HEK293 (cell line): ENCODE results near the gene TBX4.

Source experiments
- CTCF ChIA-PET: fragments of 350-600 bp; formaldehyde crosslinking; extraction: SDS; loops from one replicate; lab custom pipeline; 2021; ENCODE audit warnings: antibody characterized with exemption; lab: Yijun Ruan, JAX
- POLR2A ChIA-PET: fragments of 300-600 bp; formaldehyde crosslinking; extraction: SDS; loops from one replicate; lab custom pipeline; 2020; ENCODE audit warnings: antibody characterized with exemption, inconsistent platforms; lab: Yijun Ruan, JAX
- H3K27ac ChIP-seq: fragments of 200-500 bp; sonication (Bioruptor generic); 2 replicates; pipeline ENCODE4 v1.5.1; 2014; ENCODE audit warnings: low read depth, low read length, control low read depth, inconsistent platforms; ENCODE audit errors: extremely low read depth
- H3K36me3 ChIP-seq, 2 experiments: fragments of 200-500 bp in 1 of 2; sonication (Bioruptor generic) in 1 of 2; 1 replicate in 1 of 2; 2 replicates in 1 of 2; pipeline ENCODE4 v1.5.1; 2014 to 2017; ENCODE audit warnings: inconsistent platforms in 2 of 2, low read length in 2 of 2; ENCODE audit not compliant: control insufficient read depth in 2 of 2, insufficient read depth in 1 of 2
- H3K4me1 ChIP-seq: fragments of 200-500 bp; sonication (Bioruptor generic); 2 replicates; pipeline ENCODE4 v1.5.1; 2014; ENCODE audit warnings: mild to moderate bottlenecking, low read length, inconsistent platforms; ENCODE audit not compliant: control insufficient read depth, insufficient read depth
- H3K4me3 ChIP-seq: 2 replicates; pipeline ENCODE4 v1.5.1; 2011; ENCODE audit warnings: low read depth, mild to moderate bottlenecking, control low read depth, low read length, moderate library complexity
- H3K9me3 ChIP-seq: fragments of 200-500 bp; sonication (Bioruptor generic); 2 replicates; pipeline ENCODE4 v1.5.1; 2014; ENCODE audit warnings: low read depth, low read length, inconsistent platforms; ENCODE audit not compliant: control insufficient read depth, insufficient read depth
- ATF2 ChIP-seq: fragments of 450-650 bp; formaldehyde crosslinking; IDR thresholded peaks from 2 replicates; pipeline ENCODE4 v1.5.1; 2016; ENCODE audit warnings: missing biosample characterization, missing genetic modification characterization, low read depth
- GLI2 ChIP-seq: fragments of 450-650 bp; formaldehyde crosslinking; IDR thresholded peaks from 2 replicates; pipeline ENCODE4; 2017; ENCODE audit warnings: missing biosample characterization, missing genetic modification characterization, low read depth, borderline replicate concordance
- REPIN1 ChIP-seq: fragments of 450-650 bp; formaldehyde crosslinking; IDR thresholded peaks from 2 replicates; pipeline ENCODE4 v1.5.1; 2017; ENCODE audit warnings: missing biosample characterization, missing genetic modification characterization, low read depth
- SP7 ChIP-seq: fragments of 450-650 bp; formaldehyde crosslinking; IDR thresholded peaks from 2 replicates; pipeline ENCODE4 v1.5.1; 2016; ENCODE audit warnings: missing biosample characterization, missing genetic modification characterization
- ZBTB1 ChIP-seq: fragments of 450-650 bp; formaldehyde crosslinking; IDR thresholded peaks from 2 replicates; pipeline ENCODE4 v1.5.1; 2016; ENCODE audit warnings: missing biosample characterization, missing genetic modification characterization
- ZIC2 ChIP-seq: fragments of 450-650 bp; formaldehyde crosslinking; IDR thresholded peaks from 2 replicates; pipeline ENCODE4 v1.5.1; 2016; ENCODE audit warnings: missing biosample characterization, missing genetic modification characterization
- ZNF121 ChIP-seq: fragments of 450-650 bp; formaldehyde crosslinking; IDR thresholded peaks from 2 replicates; pipeline ENCODE4 v1.5.1; 2016; ENCODE audit warnings: missing biosample characterization, missing genetic modification characterization
- ZNF169 ChIP-seq: fragments of 450-650 bp; formaldehyde crosslinking; IDR thresholded peaks from 2 replicates; pipeline ENCODE4 v1.5.1; 2016; ENCODE audit warnings: missing biosample characterization, missing genetic modification characterization
- ZNF37A ChIP-seq: fragments of 450-650 bp; IDR thresholded peaks from 2 replicates; pipeline ENCODE4 v1.5.1; 2018; ENCODE audit warnings: missing biosample characterization, missing genetic modification characterization
- ZNF398 ChIP-seq: fragments of 450-650 bp; formaldehyde crosslinking; IDR thresholded peaks from 2 replicates; pipeline ENCODE4 v1.5.1; 2017; ENCODE audit warnings: missing biosample characterization, missing genetic modification characterization
- ZNF404 ChIP-seq: fragments of 450-650 bp; formaldehyde crosslinking; IDR thresholded peaks from 2 replicates; pipeline ENCODE4 v1.5.1; 2017; ENCODE audit warnings: missing biosample characterization, missing genetic modification characterization
- ZNF530 ChIP-seq: fragments of 450-650 bp; formaldehyde crosslinking; IDR thresholded peaks from 2 replicates; pipeline ENCODE4 v1.5.1; 2016; ENCODE audit warnings: low read depth, missing biosample characterization, missing genetic modification characterization
- ZNF629 ChIP-seq: fragments of 450-650 bp; formaldehyde crosslinking; IDR thresholded peaks from 2 replicates; pipeline ENCODE4 v1.5.1; 2017; ENCODE audit warnings: missing biosample characterization, missing genetic modification characterization
- ZNF654 ChIP-seq: fragments of 450-650 bp; formaldehyde crosslinking; IDR thresholded peaks from 2 replicates; pipeline ENCODE4 v1.5.1; 2016; ENCODE audit warnings: low read depth, missing biosample characterization, missing genetic modification characterization
- ZNF707 ChIP-seq: fragments of 450-650 bp; formaldehyde crosslinking; IDR thresholded peaks from 2 replicates; pipeline ENCODE4 v1.5.1; 2016; ENCODE audit warnings: missing biosample characterization, missing genetic modification characterization
- ZNF76 ChIP-seq: fragments of 450-650 bp; formaldehyde crosslinking; IDR thresholded peaks from 2 replicates; pipeline ENCODE4; 2016; ENCODE audit warnings: low read depth, missing biosample characterization, missing genetic modification characterization, borderline replicate concordance
- ZNF792 ChIP-seq: fragments of 450-650 bp; formaldehyde crosslinking; IDR thresholded peaks from 2 replicates; pipeline ENCODE4 v1.5.1; 2016; ENCODE audit warnings: missing biosample characterization, missing genetic modification characterization
- ZNF830 ChIP-seq: fragments of 450-650 bp; IDR thresholded peaks from 2 replicates; pipeline ENCODE4 v1.5.0; 2018; ENCODE audit warnings: missing biosample characterization, missing genetic modification characterization, low read depth, mild to moderate bottlenecking, moderate library complexity
- ZSCAN16 ChIP-seq: fragments of 450-650 bp; formaldehyde crosslinking; IDR thresholded peaks from 2 replicates; pipeline ENCODE4 v1.5.1; 2016; ENCODE audit warnings: missing biosample characterization, missing genetic modification characterization

Gene TBX4

GRCh38 chr17:61423967-61424649, 28.1 kb upstream of the TBX4 start:
- H3K4me3 ChIP-seq: no peak overlapping the region
- H3K9me3 ChIP-seq: no peaks in the 10 kb centered on the region

GRCh38 chr17:61425682-61426481, 26.3 kb upstream of the TBX4 start:
- Histone ChIP-seq H3K9me3 (no peaks in the 10 kb centered on the region), H3K27ac (no peak overlapping the region), H3K36me3 (no peaks in the 10 kb centered on the region), H3K4me1 (no peaks in the 10 kb centered on the region), H3K4me3 (no peak overlapping the region)
- TF ChIP-seq ZIC2 (tag by site-specific recombination) (peak; percentile 73), ZNF169 (no peak), ZNF654 (tag by site-specific recombination) (peak; percentile 16; the same call in 1 of the 2 replicates), ZNF830 (tag by site-specific recombination) (no peak)
- POLR2A ChIA-PET: no interaction called here
- CTCF ChIA-PET: interaction anchor here (0.6 to 3.6 kb wide), 23 partner anchors 8 to 387 kb away, joined by 3 to 20 read pairs (median 4); no protein-coding TSS in a partner anchor

More at GRCh38 chr17:61423967-61424649, 28.1 kb upstream of the TBX4 start:
- H3K4me1 ChIP-seq: no peaks in the 10 kb centered on the region
- CTCF ChIA-PET: interaction anchor here (0.6 to 3.0 kb wide), 7 partner anchors 12 to 150 kb away, joined by 3 to 13 read pairs (median 4); no protein-coding TSS in a partner anchor
- no peaks in the 10 kb centered on the region for H3K36me3 ChIP-seq
- TF ChIP-seq ZIC2 (tag by site-specific recombination) (peak; percentile 28), ZSCAN16 (tag by site-specific recombination) (no peak)
- H3K27ac ChIP-seq: no peak overlapping the region
- POLR2A ChIA-PET: no interaction called here

- Histone ChIP-seq H3K4me3 (no peak overlapping the region), H3K27ac (no peak overlapping the region), H3K36me3 (no peaks in the 10 kb centered on the region), H3K4me1 (no peaks in the 10 kb centered on the region), H3K9me3 (no peaks in the 10 kb centered on the region)
- POLR2A ChIA-PET: interaction anchor here (1.4 kb wide), 1 partner anchor 41 kb away, joined by 4 read pairs; no protein-coding TSS in a partner anchor
- peak; percentile 88; the same call in 1 of the 2 replicates for TF ChIP-seq ZNF121
- TF ChIP-seq ZNF404: no peak
- CTCF ChIA-PET: interaction anchor here (0.6 to 3.6 kb wide), 31 partner anchors 9 to 735 kb away, joined by 3 to 20 read pairs (median 4); no protein-coding TSS in a partner anchor
These were observed 25.5 kb upstream of the TBX4 start for GRCh38 chr17:61426482-61427304.

GRCh38 chr17:61427567-61427966, 24.7 kb upstream of the TBX4 start:
- TF ChIP-seq REPIN1 (tag by site-specific recombination) (no peak), ZNF707 (tag by site-specific recombination) (no peak), ZNF792 (no peak), ZNF629 (tag by site-specific recombination) (no peak), SP7 (tag by site-specific recombination) (no peak), GLI2 (no peak), ZBTB1 (no peak), ZNF76 (tag by site-specific recombination) (no peak), ZNF530 (tag by site-specific recombination) (no peak), ZNF37A (tag by site-specific recombination) (no peak), ATF2 (no peak), ZNF398 (no peak)
- TF ChIP-seq, all 188 proteins: peak for 0
- no peaks in the 10 kb centered on the region for H3K4me1 ChIP-seq
- ChIA-PET POLR2A (interaction anchor here (1.4 kb wide), 1 partner anchor 40 kb away, joined by 4 read pairs; no protein-coding TSS in a partner anchor), CTCF (interaction anchor here (0.6 to 3.6 kb wide), 21 partner anchors 10 to 734 kb away, joined by 3 to 20 read pairs (median 4); no protein-coding TSS in a partner anchor)
- no peaks in the 10 kb centered on the region for H3K36me3 ChIP-seq
- H3K4me3 ChIP-seq: no peak overlapping the region
- H3K9me3 ChIP-seq: no peaks in the 10 kb centered on the region
- no peak overlapping the region for H3K27ac ChIP-seq
